WTC11 (cell line): ENCODE results near the gene PES1. TPM values are rescaled to one million over a fixed set of nuclear protein-coding genes. Genes with fewer than 3 reads are reported as not detected.

Source experiments
- ATAC-seq: fragments of 200-7000 bp; cut with Tn5 transposase; 2 replicates; pipeline ENCODE4 v1.10.0; 2021; ENCODE audit warnings: mild to moderate bottlenecking, moderate library complexity
- CTCF ChIA-PET: fragments of 300-600 bp; sonication (Branson Sonifier 250); formaldehyde crosslinking; loops from one replicate; lab custom pipeline; 2021; ENCODE audit warnings: antibody characterized with exemption; lab: Charles Lee
- POLR2A ChIA-PET: fragments of 350-600 bp; sonication (Branson Sonifier 250); formaldehyde crosslinking; loops from one replicate; lab custom pipeline; 2021; ENCODE audit warnings: antibody characterized with exemption; lab: Charles Lee
- DNase-seq: peaks from one replicate; pipeline ENCODE4 v3.0.0; 2021; ENCODE audit warnings: low spot score
- H3K27ac Mint-ChIP-seq: 2 replicates; pipeline ENCODE4 v1.8.0; 2021; ENCODE audit warnings: mixed read lengths
- H3K27me3 Mint-ChIP-seq: 2 replicates; pipeline ENCODE4 v1.8.0; 2021; ENCODE audit warnings: low read depth, mild to moderate bottlenecking, moderate library complexity, mixed read lengths
- H3K36me3 Mint-ChIP-seq: 2 replicates; pipeline ENCODE4 v1.8.0; 2021; ENCODE audit warnings: mixed read lengths
- H3K4me1 Mint-ChIP-seq: 2 replicates; pipeline ENCODE4 v1.8.0; 2022; ENCODE audit warnings: mixed read lengths
- H3K4me3 Mint-ChIP-seq: 2 replicates; pipeline ENCODE4 v1.8.0; 2021; ENCODE audit warnings: mild to moderate bottlenecking, moderate library complexity, mixed read lengths
- H3K9me3 Mint-ChIP-seq: 2 replicates; pipeline ENCODE4 v1.8.0; 2021; ENCODE audit warnings: mixed read lengths
- AFF4 ChIP-seq: sonication (generic); formaldehyde crosslinking; IDR thresholded peaks from 2 replicates; pipeline ENCODE4 v1.8.1; 2023; ENCODE audit warnings: mild to moderate bottlenecking, missing genetic modification reagents, borderline replicate concordance
- CREM ChIP-seq: sonication (generic); formaldehyde crosslinking; IDR thresholded peaks from 2 replicates; pipeline ENCODE4 v1.8.1; 2022; ENCODE audit warnings: mild to moderate bottlenecking, missing genetic modification reagents, moderate library complexity
- E2F1 ChIP-seq: sonication (generic); formaldehyde crosslinking; IDR thresholded peaks from 2 replicates; pipeline ENCODE4 v1.8.0; 2022; ENCODE audit warnings: mild to moderate bottlenecking, missing genetic modification reagents
- NR2C2 ChIP-seq: sonication (generic); formaldehyde crosslinking; IDR thresholded peaks from 2 replicates; pipeline ENCODE4 v1.8.0; 2022; ENCODE audit warnings: mild to moderate bottlenecking, missing genetic modification reagents
- SMAD4 ChIP-seq: sonication (generic); formaldehyde crosslinking; IDR thresholded peaks from 2 replicates; pipeline ENCODE4 v1.8.0; 2022; ENCODE audit warnings: mild to moderate bottlenecking, missing genetic modification reagents
- total RNA-seq: library from RNA; stranded (reverse); gene quantifications from 3 replicates; pipeline ENCODE4 v1.2.3, GENCODE V29; 2021

PES1 gene
- total RNA-seq, 1 experiment from 2014 or later, result 128 TPM

GRCh38 chr22:30531651-30532608, 59.8 kb downstream of the PES1 start (continued):
- no peak for TF ChIP-seq SMAD4 (CRISPR knock-in tag)

- TF ChIP-seq NR2C2 (CRISPR knock-in tag) (no peak), AFF4 (CRISPR knock-in tag) (no peak), CREM (CRISPR knock-in tag) (no peak), E2F1 (no peak)
- TF ChIP-seq, all 79 proteins: peak for 0
- Mint-ChIP-seq H3K4me3 (no peak overlapping the region), H3K27ac (no peak overlapping the region), H3K27me3 (no peaks in the 10 kb centered on the region; the same call in 1 of the 2 replicates), H3K9me3 (no peaks in the 10 kb centered on the region), H3K4me1 (no peaks in the 10 kb centered on the region), H3K36me3 (no peaks in the 10 kb centered on the region)
- DNase-seq (no peak), ATAC-seq (no peak)
- POLR2A ChIA-PET, result no interaction called here
- CTCF ChIA-PET, result no interaction called here
Observed at GRCh38 chr22:30526656-30527055, 65.1 kb downstream of the PES1 start.

Other genes starting within 250 kb of the PES1 start
- 214 to 272 TPM (median 227 TPM) in 3 replicates for gene SF3A1, start 235.0 kb downstream of the PES1 start, total RNA-seq
- 3.8 to 6.5 TPM (median 4.2 TPM) in 3 replicates for gene CCDC157, start 234.9 kb downstream of the PES1 start, total RNA-seq
- 25.4 to 28.6 TPM (median 27.6 TPM) in 3 replicates for gene RNF215, start 204.5 kb downstream of the PES1 start, total RNA-seq
- 2.4 to 3.9 TPM (median 3.9 TPM) in 3 replicates for gene SEC14L2, start 194.9 kb downstream of the PES1 start, total RNA-seq
- 75.0 to 78.7 TPM (median 75.5 TPM) in 3 replicates for gene MTFP1, start 166.1 kb downstream of the PES1 start, total RNA-seq
- not detected in 3 replicates for gene SEC14L3, start 119.9 kb downstream of the PES1 start, total RNA-seq
- 1.9 to 2.9 TPM (median 2.8 TPM) in 3 replicates for gene SEC14L4, start 86.2 kb downstream of the PES1 start, total RNA-seq
- gene SEC14L6, start 45.2 kb downstream of the PES1 start, total RNA-seq, result 1.6 to 2.0 TPM (median 1.7 TPM) in 3 replicates
- 11.0 to 11.6 TPM (median 11.2 TPM) in 3 replicates for gene GAL3ST1, start 17.2 kb downstream of the PES1 start, total RNA-seq
- gene TCN2, start 15.3 kb upstream of the PES1 start, total RNA-seq, result 34.7 to 39.0 TPM (median 36.7 TPM) in 3 replicates
- gene SLC35E4, start 43.9 kb upstream of the PES1 start, total RNA-seq, result 5.2 to 5.5 TPM (median 5.3 TPM) in 3 replicates
- 4.2 to 4.4 TPM (median 4.3 TPM) in 3 replicates for gene DUSP18, start 76.0 kb upstream of the PES1 start, total RNA-seq
- 4.1 to 4.4 TPM (median 4.1 TPM) in 3 replicates for gene OSBP2, start 103.0 kb upstream of the PES1 start, total RNA-seq